HG03045 (cell line): ENCODE results near the gene PELI1.
A peak's percentile ranks its signal among the peaks of the same experiment; 100 is the strongest.

Experiments
- ATAC-seq: cut with Tn5 transposase; IDR thresholded peaks from one replicate; pipeline ENCODE4 v1.9.1; 2021; ENCODE audit warnings: mild to moderate bottlenecking, moderate library complexity; ENCODE audit not compliant: unreplicated experiment

PELI1 gene, protein sequence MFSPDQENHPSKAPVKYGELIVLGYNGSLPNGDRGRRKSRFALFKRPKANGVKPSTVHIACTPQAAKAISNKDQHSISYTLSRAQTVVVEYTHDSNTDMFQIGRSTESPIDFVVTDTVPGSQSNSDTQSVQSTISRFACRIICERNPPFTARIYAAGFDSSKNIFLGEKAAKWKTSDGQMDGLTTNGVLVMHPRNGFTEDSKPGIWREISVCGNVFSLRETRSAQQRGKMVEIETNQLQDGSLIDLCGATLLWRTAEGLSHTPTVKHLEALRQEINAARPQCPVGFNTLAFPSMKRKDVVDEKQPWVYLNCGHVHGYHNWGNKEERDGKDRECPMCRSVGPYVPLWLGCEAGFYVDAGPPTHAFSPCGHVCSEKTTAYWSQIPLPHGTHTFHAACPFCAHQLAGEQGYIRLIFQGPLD

DNA sequence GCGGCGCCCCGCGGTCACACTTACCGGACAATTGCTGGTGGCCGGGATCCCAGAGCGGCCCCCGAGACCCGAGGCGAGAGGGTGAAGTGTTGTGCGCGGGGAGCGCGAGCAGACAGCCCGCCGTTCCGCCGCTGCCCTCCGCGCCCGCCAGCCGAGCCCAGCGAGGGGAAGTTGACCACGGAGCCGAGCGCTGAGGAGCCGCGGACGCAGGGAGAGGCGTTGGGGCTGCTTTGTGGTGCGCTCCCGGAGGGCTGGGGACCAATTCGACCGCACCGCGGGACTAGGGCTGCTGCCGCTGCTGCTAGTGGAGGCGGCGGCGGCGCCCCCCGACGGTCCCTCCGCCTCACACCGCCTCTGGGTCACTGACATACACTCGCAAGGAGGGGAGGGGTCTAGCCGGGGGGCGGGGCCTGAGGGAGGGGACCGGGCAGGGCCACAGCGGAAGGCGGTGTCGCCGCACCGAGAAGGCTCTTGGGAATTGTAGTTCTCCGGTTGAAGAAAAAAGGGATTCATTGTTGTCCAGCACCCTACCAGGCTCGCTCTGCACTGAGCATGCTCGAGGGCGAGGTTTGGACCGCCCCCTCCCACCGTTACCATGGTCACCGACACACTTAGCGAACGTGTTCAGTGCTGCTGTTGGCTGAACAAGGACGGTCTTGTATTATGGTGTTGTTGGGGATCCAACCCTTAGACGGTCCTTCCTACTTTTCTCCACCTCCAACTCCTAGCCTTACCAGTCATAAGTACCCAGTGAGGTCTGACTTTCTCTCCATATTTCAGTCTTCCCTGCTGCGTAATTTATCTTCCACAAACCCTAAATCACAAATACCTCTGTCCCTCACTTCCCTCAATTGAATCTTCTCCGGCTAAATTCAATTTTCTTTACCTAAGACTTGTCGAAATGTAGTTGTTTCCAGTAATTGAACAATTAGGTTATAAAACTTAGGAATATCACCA is at the start of gene PELI1:
TSS of gene PELI1 (minus strand) at position 364 of the 957 bp plus-strand sequence. CDS start 36,110 bp downstream, outside the sequence.
- peak; percentile 89 for ATAC-seq

DNA sequence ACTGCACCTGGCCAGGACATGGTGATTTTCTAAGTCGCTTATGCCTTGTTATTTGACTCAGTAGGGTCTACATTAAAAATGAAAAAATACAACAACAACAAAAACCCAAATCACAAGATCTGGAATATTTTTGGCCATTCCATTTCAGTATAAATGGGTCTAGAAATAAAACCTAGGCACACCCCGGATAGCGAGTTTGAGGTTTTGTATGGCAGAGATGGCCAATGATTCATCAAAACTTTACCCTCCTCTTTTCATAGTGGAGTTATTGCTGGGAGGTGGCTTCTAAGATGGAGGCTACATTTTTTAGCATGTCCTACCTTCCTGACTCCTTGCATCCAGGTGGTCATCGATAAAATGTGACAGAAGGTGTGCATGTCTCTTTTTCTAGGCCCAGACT is 49.3 kb upstream of the PELI1 start:
- no peak for ATAC-seq

DNA sequence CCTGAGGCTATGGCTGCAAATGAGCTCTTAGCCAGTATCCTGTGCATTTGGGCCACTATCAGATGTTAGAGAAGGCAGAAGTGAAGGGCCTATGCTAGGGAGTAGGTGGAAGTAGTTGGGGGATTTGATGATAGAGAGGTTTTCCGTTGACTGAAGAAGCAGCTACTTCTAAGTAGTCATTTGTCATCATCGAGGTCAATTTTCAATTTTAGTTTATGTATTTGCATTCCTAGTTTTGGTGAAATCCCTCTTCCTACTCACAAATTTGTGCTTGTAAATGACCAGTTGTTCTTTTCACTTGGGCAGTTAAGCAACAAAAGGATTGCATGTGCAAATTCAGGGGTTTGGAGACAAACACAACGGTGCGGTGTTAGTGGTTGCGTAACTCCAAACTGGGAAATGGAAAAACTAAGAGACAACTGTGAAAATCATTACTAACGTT is 48.5 kb upstream of the PELI1 start:
- no peak for ATAC-seq

DNA sequence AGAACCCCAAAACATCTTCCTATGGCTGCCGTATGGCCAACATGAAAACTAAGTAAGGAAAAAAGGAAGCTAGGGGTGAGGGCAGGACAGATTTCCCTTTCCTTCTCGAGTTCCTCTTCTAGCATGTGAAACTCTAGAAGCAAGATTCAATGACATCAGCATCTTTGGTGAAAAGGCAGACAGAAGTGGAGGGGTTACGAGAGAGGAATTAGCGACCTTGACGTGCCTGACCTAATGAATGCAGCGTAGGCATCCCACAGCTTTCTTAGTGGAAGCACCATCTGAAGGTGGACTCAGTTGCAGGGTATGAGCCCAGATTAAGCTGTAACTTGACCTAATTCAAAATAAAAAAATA is 47.9 kb upstream of the PELI1 start:
- no peak for ATAC-seq

DNA sequence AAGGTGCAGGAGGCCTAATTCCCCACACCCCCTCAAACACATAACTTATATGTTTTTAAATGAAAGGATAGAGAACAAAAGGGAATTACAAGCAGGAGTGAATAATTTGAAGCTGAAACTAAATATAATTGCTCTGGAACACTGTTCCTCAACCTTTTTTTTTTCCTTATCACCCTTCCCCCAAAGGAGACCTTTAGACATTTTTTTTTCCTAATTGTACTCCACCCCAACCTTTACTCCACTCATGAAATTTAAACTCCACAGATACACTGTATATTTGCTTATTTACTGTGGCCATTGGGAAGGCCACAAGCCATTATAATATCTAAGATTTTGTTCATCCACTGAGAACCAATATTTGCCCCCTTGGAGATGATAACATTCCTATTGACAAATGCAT is 45.4 kb upstream of the PELI1 start:
- ATAC-seq, result no peak

DNA sequence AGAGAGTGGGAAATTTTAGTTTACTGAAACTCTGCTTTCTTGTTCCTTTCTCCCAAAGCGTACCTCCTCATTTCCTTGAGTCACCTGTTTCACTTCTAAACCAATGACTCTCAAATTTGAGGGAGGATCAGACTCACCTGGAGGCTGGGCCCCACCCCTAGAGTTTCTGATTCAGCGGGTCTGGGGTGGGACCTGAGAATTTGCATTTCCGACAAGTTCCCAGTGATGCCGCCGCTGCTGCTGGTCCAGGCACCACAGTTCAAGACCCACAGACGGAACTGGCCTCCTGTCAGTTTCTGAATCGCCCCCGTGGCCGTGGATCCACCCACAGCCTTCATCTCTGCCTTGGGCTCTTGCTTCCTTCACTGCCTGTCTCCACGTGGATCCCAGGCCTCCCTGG is 44.9 kb upstream of the PELI1 start:
- ATAC-seq, result no peak

DNA sequence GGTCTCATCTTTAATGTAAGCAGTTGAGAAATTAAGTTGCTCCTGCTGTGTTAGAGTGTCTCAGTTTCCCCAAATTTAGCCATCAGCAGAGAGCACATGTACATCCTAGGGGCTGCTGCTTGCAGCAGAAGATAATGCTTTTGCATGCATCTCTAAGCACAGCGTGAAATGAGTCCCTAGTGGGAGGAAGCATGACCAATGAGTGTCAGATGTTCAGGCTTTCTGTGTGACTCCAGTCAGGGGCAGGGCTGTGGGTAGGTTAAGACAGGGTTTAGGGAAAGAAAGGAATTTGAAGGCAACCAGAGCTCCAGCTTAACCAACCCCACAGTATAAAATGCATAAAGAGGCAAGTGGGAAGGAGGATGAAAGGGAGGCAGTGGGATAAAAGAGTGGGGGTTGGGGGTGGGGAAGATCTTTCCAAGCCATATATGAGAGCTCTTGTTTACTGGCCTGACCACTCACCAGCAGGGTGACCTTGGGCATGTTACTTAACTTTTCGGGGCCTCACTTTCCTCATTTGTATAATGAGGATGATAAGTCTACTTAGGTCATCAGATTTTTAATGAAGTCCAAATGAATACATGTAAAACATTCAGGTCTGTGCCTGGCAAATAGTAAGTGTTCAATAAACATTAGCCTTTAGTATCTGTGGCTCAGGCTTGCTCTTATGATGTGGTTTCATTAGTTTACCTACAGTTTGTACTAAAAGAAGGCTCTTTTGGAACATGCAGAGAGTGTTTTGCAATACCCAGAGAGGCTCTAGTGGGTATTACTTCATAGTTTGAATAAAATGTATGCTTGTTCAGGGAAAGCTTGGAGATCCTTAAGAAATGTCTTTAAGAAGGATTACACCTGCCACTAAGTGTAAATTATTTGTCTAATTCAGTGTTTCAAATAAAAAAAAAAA is 42.7 kb upstream of the PELI1 start:
- ATAC-seq, result no peak

DNA sequence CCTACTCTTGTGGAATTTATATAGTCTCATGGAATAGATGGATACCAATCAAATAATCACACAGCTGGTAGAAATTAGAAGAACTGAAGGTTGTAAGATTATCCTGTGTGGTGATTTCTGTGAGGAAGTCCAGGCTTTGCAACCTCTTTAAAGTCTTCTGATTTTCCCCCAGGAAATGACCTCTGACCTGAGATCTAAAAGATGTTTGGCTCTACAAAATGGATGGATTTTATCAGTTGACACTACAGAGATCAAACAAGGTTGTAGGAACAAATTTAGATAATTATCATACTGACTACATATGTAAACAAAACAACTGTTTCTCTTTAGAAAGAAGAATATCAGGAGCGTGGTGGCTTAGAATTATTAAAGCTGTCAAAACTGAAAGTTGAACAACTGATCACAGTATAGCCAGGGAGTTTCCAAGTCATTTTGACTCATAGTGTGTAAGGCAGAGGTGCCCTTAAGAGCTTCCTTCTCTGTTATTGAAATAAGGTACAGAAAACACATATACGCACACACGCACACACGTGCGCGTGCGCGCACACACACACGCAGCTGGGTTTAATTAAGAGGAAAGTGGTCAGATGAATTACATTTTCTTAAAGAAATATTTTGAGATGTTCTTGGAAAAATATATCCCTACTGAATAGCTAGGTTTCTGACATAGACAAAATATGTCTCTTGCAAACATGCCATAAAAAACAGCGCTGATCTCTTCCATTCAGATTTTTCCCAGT is 35.5 kb upstream of the PELI1 start:
- ATAC-seq, result peak; percentile 89

DNA sequence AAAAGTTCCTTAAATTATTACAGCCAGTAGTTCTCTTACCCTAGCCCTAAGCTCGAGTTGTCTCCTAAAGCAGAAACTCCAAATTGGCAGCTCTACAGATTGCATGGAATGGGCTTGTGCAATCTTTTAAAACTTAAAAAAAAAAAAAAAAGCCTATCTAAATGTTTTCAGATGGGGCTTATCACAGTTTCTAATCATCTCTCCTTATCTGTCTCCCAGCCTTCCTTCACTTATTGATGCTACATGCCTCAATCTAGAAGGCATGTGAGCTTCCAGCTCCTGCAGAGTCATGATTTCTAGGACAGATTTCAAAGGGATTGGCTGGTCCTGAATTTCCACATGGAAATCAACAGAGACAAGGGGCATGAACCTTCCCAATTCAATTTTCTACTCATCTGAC is 33.1 kb upstream of the PELI1 start:
- ATAC-seq, result no peak

DNA sequence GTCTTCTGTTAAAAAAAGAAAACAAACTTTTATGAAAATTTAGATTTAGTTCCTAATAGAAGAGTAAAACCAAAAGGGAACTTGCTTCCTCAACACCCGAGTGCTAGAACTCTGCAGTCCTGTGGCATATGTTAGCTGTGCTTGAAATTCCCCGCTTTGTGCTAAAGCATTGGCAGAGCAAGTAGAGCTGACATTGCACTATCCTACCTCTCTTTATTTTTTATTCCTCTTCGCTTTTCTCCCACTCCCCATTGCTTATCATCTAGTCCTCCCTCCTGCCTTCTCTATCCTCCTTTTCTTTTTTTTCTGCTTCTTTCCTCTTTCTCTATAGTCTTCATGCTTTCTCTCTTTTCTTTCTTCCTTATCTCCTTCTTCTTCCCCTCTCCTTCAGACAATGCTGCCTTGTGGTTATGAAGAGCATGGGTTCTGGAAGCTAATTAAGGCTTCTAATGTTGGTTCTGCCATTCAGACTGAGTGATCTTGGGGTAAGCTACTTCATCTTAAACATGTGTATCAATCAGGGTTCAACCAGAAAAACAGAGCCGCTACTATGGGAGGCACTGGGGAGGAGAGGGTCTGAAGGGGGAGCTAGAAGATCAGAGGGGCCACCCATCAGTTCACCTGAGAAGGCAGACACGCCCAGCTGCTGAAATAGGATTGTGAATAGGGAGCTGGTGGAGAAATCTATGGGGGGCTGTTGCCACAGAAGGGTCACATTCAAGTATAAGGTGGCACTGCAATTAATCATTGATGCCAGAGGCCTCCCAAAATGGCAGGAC is 31.4 kb upstream of the PELI1 start:
- no peak for ATAC-seq

DNA sequence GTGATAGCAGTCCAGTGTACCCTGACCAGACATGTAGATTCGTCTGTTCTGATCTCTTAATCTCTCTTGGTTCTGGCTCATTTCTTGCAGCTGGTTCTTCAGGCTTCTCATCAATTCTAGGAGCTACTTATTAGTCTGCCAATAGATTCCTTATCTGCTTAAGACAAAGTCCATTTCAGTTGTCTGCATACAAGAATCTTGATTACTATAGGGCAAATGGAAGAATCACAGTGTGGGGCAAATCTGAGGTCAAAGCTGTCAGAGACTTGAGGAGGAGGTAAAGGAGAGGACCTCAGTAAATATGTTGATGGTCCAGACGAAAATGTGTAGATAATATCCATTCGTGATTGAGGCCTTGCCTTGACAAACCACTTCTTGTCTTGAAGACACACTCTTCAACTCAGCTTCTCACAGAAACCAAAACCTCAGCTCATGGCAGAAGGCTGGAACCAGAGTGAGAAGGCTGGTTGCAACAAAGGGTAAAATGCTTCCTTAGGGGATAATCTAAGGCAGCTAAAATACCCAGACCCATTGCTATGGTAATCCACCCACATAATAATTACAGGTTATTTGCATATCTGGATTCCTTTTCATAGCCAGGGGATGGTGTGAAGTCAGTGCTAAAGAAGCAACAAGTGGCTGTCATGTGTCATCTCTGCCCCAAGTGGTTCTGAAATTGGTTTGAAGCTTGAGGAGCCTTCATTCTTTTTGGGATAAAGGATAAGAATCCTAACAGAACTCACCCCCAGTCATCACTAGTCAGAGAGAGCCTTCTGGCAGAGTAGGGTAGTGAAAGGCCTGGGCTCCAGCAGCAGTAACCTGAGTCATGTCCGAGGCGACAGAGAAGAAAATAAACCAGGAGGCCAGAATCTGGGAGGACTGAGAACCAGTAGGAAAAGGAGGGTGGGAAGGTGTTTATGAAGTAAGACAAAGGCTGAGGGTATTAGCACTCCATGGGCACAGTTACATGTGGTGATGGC is 29.2 kb upstream of the PELI1 start:
- no peak for ATAC-seq

DNA sequence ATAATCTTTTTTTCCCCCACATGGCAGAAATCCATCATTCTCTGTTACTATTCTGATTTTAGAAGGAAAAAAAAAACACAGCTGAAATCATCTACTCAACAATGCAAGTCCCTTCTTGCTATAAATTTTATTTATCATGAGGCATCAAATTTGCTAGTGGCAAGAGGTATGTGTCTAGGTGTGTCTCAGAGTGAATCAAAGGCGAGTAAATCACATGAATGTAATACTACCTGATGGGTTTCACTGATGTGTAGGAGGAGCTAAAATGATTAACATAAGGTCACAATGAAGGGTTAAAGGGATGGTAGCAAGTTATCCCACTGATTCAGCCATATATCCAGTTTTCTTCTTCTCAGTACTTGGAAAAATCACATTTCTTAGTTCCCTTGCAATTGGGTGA is 24.5 kb upstream of the PELI1 start:
- ATAC-seq, result no peak

DNA sequence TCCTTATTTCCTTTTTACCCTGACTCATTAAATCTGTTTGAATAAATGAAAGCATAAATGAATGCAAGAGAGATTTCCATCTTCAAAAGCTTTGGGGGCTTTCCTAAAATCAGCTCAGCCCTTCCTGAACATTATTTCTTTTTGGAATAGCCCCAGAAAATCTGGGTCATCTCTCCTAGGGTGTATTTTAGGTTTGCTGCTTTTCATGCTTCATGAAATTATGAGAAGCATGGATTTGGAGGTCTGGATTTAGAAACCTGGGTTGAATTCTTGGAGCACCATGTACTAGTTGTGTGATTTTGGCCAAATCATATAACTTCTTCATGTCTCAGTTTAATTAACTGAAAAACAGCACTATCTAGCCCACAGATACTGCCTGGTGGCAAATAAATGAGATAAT is 24.0 kb upstream of the PELI1 start:
- no peak for ATAC-seq

DNA sequence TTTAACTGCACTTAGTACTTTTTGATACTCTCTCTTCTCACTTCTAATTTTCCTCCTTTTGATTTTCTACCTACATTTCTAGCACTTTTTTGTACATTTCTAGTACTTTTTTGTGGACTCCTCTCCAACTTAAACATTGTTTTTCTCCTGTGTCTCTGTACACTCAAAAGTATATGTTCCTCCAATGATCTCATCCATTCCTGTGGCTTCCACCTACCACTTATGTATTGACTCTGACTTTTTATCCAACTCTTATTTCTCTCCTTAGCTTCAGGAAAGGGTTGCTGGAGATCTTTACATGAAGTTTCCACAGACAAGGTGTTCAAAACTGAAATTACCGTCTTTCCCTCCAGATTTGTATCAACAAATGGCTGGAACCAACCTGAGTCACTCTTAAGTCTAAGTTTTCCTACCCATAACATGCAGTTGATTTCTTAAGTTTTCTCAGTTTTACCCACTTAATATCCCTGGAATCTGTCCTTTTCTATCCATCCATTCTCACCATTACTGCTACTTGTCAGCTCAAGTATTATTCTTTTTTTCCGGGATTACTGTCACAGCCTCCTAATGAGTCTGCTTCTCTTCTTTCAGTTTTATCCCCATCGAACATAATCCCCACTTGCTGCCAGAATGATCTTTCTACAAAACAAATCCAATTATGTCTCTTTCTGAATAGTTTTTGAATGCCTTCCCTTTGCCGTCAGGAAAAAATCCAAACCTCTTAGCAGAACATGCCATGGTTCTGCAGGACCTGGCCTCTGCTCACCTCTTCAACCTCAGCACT is 22.6 kb upstream of the PELI1 start:
- no peak for ATAC-seq

DNA sequence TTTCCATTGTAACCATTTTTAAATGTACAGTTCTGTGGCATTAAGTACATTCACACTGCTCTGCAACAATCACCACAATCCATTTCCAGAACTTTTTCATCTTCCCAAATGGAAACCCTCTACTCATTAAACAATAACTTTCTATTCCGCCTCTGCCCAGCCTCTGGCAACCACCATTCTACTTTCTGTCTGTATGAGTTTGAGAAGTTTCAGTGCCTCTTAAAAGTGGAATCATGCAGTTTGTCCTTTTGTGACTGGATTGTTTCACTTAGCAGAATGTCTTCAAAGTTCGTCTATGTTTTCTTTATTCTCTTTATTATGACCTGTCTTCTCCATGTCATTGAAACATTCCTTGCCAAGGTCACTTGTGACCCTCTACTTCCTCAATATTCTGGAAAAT is 22.0 kb upstream of the PELI1 start:
- ATAC-seq, result no peak

DNA sequence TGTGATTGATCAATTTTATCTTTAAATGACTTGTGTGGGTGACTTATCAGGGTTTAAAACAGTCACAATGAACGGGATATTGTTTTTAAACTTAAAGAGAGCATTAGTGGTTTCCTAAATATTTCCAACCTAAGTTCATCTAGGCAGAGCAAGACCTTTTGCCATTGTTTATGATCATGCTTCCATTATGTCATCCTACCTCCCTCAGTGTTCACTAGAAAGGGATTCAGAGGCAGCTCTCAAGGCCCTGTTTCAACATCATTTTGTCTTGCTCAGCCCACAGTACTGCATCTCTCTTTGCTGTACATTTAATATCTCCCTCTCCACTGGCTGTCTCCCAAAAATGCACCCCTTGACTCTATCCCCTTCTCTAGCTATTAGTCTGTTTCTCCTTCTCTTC is 21.5 kb upstream of the PELI1 start:
- no peak for ATAC-seq

DNA sequence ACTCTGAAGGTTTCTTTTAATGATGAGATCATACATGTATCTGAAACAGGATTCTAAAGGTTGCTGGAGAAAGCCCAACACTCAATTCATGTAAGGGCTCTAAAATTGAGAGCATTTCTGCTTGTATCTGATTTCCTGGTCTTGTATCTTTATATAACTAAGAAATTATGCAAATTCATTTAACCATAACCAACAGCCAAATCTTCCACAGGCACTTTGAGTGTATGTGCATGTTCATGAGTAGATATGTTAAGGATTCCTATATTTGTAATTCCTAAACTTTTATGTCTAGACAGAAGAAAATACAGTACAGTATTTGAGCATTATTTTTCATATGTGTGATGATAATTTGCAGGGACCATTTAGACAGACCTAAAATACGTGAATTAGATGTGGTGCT is 20.4 kb upstream of the PELI1 start:
- ATAC-seq, result no peak
